ENCODE measurements around the gene AGO3. TPM values are rescaled to one million over a fixed set of nuclear protein-coding genes. Genes with fewer than 3 reads are reported as not detected.

Gene AGO3
- total and polyA plus RNA-seq, 10 of the 15 experiments (the other 5 are each of a cell fraction or from before 2014, with no cell fraction given), result 3.9 to 35.2 (median 12.5) TPM

- TF ChIP-seq REST (IDR thresholded peaks at IDR 0.05; ENCODE audit: low read depth, low read length), result no peak
- no peak for TF ChIP-seq FOXK2 (IDR thresholded peaks at IDR 0.05)
- TF ChIP-seq MYB (IDR thresholded peaks at IDR 0.05; ENCODE audit: borderline replicate concordance, low read depth, low read length), result no peak
- TF ChIP-seq RAD51 (IDR thresholded peaks at IDR 0.05), result no peak
- TF ChIP-seq NR2F1 (conservative IDR thresholded peaks at IDR 0.05), result peak; percentile 73; the same call in 1 of the 2 replicates
- no peak for TF ChIP-seq HDAC2 (IDR thresholded peaks at IDR 0.05)
- TF ChIP-seq ASH2L (IDR thresholded peaks at IDR 0.05; ENCODE audit: borderline replicate concordance, low read depth), result peak; percentile 83; the same call in 1 of the 2 replicates
- TF ChIP-seq ZNF207 (IDR thresholded peaks at IDR 0.05; ENCODE audit: borderline replicate concordance), result peak; percentile 83
- peak in 1 of 2 experiments; percentile 94; a peak in 2 of 4 replicates for TF ChIP-seq ETV6 (conservative IDR thresholded peaks at IDR 0.05 in 1 of 2, IDR thresholded peaks at IDR 0.05 in 1 of 2; ENCODE audit: borderline replicate concordance in 1 of 2, low read depth in 1 of 2)
- TF ChIP-seq ZBED1 (IDR thresholded peaks at IDR 0.05; ENCODE audit: borderline replicate concordance), result no peak
- peak; percentile 74 for TF ChIP-seq CREM (IDR thresholded peaks at IDR 0.05; ENCODE audit: low read depth)
- peak in 1 of 2 experiments; percentile 81; a peak in 2 of 4 replicates for TF ChIP-seq SRF (IDR thresholded peaks at IDR 0.05; ENCODE audit: low read depth in 2 of 2, low read length in 2 of 2)
- 0 out of 2 replicates have a peak, but pooled peaks have one; percentile 14 for TF ChIP-seq IRF4 (IDR thresholded peaks at IDR 0.05; ENCODE audit: low read depth, low read length)
- TF ChIP-seq MTA3 (IDR thresholded peaks at IDR 0.05; ENCODE audit: borderline replicate concordance, low read length), result no peak
- no peak for TF ChIP-seq TCF7 (IDR thresholded peaks at IDR 0.05; ENCODE audit: borderline replicate concordance)
- TF ChIP-seq SMAD5 (IDR thresholded peaks at IDR 0.05; ENCODE audit: low read depth), result peak; percentile 44; the same call in 1 of the 2 replicates
- no peak for TF ChIP-seq BRCA1 (IDR thresholded peaks at IDR 0.05; ENCODE audit: low read depth, low read length)
- no peak for TF ChIP-seq SIN3A (IDR thresholded peaks at IDR 0.05; ENCODE audit: low read depth, low read length)
- TF ChIP-seq IRF3 (IDR thresholded peaks at IDR 0.05), result peak; percentile 63; the same call in 1 of the 2 replicates
- no peak for TF ChIP-seq CUX1 (IDR thresholded peaks at IDR 0.05; ENCODE audit: insufficient replicate concordance, low read depth, low read length)
- 0 out of 2 replicates have a peak, but pooled peaks have one; percentile 11 for TF ChIP-seq ZSCAN29 (IDR thresholded peaks at IDR 0.05)
Measured at GRCh38 chr1:35930593-35931445, at the start of gene AGO3 (continued).
